IMR-90 (cell line): ENCODE data around the gene TBC1D32.

Experiments
- CEBPB ChIP-seq: IDR thresholded peaks from 2 replicates; pipeline ENCODE4 v1.6.1; 2012; ENCODE audit warnings: low read depth, low read length, improper control_type of control experiment
- CHD1 ChIP-seq: IDR thresholded peaks from 2 replicates; pipeline ENCODE4 v1.6.1; 2012; ENCODE audit warnings: low read depth, low read length, improper control_type of control experiment
- POLR2A ChIP-seq: IDR thresholded peaks from 2 replicates; pipeline ENCODE4 v1.6.1; 2012; ENCODE audit warnings: mild to moderate bottlenecking, low read depth, low read length
- RAD21 ChIP-seq: IDR thresholded peaks from 2 replicates; pipeline ENCODE4 v1.6.1; 2012; ENCODE audit warnings: low read length, improper control_type of control experiment
- RFX5 ChIP-seq: IDR thresholded peaks from 2 replicates; pipeline ENCODE4 v1.8.0; 2012; ENCODE audit warnings: low read depth, mild to moderate bottlenecking, low read length, moderate library complexity
- TF ChIP-seq, protein P1 (sequence below): conservative IDR thresholded peaks from 2 replicates; pipeline ENCODE4 v1.5.1; 2012; ENCODE audit warnings: mild to moderate bottlenecking, low read depth, low read length, improper control_type of control experiment
- TF ChIP-seq, protein P2 (sequence below): fragments of 150-350 bp; IDR thresholded peaks from 2 replicates; pipeline ENCODE4 v1.6.1; 2016; ENCODE audit warnings: low read depth, mild to moderate bottlenecking, low read length, moderate library complexity, borderline replicate concordance

DNA sequence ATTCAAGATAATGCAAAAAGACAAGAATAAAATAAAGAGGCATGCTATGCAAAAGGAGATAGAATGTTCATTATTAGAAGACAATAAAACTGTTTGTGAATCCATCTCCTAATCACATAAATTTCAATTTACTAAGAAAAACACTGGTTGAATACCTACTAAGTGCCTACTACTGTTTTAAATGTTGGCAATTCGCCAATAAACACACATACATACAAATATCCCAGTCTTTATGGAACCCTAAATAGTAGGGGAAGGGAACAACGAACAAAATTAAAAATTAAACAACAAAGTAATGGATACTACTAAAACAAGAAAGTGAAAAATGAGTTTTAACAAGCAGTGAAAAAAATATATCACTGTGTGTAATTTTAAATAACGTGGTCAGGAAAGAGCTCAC lies 158.5 kb downstream of the TBC1D32 start:
- no peak for TF ChIP-seq POLR2A
- TF ChIP-seq, protein P1, sequence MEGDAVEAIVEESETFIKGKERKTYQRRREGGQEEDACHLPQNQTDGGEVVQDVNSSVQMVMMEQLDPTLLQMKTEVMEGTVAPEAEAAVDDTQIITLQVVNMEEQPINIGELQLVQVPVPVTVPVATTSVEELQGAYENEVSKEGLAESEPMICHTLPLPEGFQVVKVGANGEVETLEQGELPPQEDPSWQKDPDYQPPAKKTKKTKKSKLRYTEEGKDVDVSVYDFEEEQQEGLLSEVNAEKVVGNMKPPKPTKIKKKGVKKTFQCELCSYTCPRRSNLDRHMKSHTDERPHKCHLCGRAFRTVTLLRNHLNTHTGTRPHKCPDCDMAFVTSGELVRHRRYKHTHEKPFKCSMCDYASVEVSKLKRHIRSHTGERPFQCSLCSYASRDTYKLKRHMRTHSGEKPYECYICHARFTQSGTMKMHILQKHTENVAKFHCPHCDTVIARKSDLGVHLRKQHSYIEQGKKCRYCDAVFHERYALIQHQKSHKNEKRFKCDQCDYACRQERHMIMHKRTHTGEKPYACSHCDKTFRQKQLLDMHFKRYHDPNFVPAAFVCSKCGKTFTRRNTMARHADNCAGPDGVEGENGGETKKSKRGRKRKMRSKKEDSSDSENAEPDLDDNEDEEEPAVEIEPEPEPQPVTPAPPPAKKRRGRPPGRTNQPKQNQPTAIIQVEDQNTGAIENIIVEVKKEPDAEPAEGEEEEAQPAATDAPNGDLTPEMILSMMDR, result no peak
- TF ChIP-seq, protein P2, sequence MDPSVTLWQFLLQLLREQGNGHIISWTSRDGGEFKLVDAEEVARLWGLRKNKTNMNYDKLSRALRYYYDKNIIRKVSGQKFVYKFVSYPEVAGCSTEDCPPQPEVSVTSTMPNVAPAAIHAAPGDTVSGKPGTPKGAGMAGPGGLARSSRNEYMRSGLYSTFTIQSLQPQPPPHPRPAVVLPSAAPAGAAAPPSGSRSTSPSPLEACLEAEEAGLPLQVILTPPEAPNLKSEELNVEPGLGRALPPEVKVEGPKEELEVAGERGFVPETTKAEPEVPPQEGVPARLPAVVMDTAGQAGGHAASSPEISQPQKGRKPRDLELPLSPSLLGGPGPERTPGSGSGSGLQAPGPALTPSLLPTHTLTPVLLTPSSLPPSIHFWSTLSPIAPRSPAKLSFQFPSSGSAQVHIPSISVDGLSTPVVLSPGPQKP, result no peak
- TF ChIP-seq CEBPB, result no peak
- no peak for TF ChIP-seq RFX5
- TF ChIP-seq RAD21, result no peak
- TF ChIP-seq CHD1, result no peak
